GM21737 (cell line): Measurements from ENCODE around the gene RUVBL2.

ENCODE experiments used
- ATAC-seq: cut with Tn5 transposase; IDR thresholded peaks from one replicate; pipeline ENCODE4 v1.9.1; 2021; ENCODE audit warnings: mild to moderate bottlenecking, moderate library complexity; ENCODE audit not compliant: unreplicated experiment

Gene RUVBL2

DNA sequence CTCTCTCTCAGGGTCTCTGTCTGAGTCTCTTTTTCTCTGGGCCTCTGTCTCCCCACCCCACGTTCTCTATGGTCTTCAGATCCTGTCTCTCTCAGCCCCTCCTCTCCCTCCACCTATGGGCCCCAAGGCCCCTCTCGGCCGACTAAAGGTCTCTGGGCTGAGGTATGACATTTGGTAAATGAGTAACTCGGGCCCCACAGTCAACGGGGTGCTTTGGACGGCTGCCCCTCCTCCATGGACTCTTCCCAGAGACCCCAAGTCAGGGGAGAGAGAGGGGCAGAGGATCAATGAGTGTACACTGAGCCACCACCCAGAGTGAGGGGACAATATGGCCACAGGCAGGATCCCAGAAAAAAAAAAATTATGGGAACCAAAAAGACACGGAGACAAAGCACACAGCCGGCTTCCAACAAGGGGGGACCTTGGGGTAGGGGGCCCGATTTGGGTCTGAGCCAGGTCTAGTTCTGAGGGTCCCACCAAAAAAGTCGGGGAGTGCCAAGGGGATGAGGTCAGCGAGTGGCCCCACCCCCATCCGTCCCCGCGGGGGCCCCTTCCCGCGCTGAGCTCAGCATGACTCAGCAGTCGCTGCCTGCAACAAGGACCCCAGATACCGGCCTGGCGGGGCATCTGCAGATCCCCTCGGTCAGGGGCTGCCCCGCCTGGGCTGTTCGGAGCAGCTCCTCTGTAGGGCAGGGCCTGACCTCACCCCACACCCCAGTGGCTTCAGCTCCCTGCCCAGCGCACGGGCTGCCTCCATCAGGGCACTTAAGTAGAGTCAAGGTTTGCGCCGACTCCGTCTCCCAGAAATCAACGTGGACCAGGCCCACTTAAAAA is 30.1 kb upstream of the RUVBL2 start:
- ATAC-seq, result no peak

DNA sequence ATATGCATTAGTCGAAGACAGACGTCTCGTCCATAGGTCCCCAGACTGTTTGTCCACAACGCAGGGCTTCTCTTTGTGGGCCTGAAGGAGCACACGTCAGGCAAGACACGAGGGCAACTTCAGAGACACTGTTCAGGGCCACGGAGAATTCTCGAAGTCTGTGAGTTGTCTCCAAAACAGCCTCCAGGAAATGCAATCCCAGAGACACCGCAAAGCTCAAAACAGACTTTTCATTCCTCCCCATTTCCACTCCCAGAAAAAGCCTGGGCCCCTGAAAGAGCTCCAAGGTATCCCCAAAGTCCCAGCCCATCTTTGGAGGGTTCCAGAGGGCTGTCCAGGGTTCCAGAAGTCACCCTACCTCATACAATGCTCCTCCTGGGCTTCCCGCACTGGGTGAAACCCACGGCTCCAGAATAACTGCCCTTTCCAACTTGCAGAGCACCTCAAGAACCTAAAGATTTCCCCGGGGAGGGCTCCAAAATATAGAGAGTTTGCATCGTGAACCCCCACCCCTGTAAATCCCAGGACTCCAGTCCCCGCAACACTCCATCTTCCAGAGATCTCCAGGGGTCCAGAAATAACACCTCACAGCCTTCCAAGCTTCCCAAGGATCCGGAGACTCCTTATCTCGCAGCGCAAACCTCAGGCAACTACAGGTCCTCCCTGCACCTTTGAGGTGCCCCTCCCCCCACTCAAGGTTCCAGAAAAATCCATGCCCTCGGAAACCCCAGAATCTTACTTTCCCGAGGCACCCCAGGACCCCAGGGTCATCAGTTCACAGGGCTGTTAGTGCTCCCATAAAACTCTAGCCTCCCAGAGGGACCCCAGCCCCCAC is 29.3 kb upstream of the RUVBL2 start:
- ATAC-seq, result no peak

DNA sequence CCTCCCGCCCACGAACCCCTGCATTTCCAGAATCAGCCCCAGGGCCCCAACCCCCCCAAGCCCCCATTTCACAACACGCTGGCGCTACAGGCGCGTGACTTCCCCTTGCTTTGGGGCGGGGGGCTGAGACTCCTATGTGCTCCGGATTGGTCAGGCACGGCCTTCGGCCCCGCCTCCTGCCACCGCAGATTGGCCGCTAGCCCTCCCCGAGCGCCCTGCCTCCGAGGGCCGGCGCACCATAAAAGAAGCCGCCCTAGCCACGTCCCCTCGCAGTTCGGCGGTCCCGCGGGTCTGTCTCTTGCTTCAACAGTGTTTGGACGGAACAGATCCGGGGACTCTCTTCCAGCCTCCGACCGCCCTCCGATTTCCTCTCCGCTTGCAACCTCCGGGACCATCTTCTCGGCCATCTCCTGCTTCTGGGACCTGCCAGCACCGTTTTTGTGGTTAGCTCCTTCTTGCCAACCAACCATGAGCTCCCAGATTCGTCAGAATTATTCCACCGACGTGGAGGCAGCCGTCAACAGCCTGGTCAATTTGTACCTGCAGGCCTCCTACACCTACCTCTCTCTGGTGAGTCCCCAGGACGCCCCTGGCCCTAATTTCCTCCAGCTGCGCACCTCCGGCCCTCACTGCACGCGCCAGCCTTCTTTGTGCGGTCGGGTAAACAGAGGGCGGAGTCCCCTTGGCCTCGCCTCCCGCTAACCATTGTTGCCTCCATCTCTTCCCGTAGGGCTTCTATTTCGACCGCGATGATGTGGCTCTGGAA is 28.5 kb upstream of the RUVBL2 start, which contains the start of gene FTL:
TSS of gene FTL (plus strand) at position 270 of the 766 bp plus-strand sequence. CDS start at position 469, 199 bp downstream.
- ATAC-seq, result peak; percentile 51

DNA sequence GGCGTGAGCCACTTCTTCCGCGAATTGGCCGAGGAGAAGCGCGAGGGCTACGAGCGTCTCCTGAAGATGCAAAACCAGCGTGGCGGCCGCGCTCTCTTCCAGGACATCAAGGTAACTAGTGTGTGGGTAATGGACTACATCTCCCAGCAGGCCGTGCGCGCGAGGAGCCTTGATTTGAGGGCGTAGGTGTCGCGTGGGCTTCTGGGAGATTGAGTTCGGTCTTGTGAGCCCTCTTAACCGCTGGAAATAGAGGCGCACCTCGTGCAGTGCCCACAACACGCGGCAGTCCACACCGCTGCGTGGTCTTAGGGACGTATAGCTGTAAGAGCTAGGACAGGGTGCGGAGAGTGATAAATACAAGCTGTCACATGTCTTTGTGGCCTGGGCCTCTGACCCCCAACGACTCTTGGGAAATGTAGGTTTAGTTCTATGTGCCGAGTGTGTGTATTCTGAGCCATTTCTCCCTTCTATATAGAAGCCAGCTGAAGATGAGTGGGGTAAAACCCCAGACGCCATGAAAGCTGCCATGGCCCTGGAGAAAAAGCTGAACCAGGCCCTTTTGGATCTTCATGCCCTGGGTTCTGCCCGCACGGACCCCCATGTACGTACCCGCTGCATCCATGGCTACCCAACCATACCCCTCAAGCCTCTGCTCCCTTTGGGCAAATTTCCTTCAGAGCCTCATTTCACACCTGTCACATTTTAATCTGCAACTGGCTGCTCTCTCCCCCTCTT is 27.7 kb upstream of the RUVBL2 start:
- no peak for ATAC-seq

DNA sequence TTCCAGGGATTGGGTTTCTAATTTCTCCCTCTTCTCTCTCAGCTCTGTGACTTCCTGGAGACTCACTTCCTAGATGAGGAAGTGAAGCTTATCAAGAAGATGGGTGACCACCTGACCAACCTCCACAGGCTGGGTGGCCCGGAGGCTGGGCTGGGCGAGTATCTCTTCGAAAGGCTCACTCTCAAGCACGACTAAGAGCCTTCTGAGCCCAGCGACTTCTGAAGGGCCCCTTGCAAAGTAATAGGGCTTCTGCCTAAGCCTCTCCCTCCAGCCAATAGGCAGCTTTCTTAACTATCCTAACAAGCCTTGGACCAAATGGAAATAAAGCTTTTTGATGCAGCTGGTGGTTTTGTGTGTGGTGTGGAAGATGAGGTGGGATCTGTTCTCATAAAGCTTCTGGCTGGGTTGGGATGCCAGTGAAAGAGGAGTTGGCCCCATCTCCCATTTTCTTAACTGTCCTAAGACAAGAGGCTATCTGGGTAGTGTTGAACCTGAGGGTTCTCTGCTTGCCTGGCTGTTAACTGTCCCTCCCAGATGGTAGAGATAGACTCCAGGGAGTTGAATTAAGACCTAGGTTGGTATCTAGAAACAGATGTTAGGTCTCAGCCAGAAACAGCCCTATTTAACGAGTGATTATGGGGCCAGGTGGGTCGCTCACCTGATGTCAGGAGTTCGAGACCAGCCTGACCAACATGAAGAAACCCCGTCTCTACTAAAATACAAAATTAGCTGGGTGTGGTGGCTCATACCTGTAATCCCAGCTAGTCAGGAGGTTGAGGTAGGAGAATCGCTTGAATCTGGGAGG is 26.9 kb upstream of the RUVBL2 start:
- ATAC-seq, result no peak

DNA sequence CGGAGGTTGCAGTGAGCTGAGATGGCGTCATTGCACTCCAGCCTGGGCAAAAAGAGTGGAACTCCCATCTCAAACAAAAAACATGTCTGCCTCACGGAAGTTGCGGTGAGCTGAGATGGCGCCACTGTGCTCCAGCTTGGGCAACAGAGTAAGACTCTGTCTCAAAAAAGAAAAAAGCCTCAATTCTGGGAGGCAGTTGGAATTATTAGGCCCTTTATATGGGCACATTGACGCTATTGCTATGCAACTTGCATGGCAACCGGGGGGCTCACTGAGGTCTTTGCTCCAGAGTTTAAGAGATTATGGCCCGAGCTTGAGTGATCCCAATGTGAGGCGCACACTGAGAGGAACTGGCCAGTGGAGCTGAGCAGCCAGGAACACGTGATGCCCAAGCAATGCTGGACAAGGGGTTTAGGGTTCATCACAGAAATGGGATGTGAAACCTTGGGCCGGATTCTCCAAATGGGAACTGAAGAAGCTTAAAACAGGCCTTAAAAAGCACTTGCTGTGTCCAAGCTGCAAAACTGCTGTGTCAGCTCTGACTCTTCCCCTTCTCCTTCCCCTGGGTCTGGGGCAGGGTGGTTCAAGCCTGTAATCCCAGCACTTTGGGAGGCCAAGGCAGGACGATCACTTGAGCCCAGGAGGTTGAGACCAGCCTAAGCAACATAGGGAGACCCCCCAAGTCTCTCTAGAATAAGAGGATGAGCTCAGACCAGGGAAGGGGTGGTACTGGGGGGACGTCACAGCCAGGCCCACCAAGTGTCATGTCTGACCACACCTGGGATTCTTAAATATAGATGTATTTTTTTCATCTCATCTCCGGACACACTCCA is 26.1 kb upstream of the RUVBL2 start:
- no peak for ATAC-seq

DNA sequence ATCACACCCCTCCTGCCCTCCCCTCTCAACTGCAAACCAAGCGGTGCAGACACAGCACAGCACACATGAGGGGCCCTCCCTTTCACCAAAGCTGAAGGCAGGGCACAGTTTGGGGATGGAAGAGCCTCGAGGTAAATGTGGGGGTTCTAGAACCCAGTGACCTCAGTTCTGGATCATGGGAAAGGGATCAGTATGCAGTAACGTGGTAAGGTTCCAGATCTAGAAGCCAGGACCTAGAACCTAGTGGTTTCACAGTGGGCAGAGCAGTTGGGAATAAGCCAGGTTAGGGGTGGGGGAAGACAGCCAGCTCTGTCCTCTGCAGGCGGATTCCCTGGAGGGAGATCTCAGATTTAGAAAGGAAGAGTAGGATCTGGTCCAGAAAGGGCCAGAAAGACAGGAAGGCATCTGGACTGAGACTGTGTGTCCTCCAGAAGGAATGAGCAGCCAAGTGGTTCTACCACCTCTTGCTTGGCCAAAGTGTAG is 25.5 kb upstream of the RUVBL2 start:
- ATAC-seq, result no peak

DNA sequence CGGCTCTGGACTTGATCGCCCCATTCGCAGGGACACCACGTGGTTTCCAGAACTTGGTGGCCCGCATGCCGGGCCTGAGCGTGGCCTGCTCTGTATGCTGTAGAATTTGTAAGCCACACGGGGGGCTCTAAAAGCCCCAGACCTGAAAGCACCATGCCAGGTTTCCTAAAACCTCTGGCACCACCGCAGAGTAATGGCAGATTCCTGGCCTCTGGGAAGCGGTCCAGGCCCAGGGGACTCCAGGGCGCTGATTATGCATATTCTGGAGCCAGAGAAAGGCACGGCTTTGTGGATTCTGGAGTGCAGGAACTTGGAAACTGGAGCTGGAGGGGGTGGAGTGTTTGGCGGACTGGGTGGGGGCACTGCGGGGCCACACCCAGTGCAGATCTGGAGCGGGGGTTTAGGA is 24.9 kb upstream of the RUVBL2 start:
- no peak for ATAC-seq

DNA sequence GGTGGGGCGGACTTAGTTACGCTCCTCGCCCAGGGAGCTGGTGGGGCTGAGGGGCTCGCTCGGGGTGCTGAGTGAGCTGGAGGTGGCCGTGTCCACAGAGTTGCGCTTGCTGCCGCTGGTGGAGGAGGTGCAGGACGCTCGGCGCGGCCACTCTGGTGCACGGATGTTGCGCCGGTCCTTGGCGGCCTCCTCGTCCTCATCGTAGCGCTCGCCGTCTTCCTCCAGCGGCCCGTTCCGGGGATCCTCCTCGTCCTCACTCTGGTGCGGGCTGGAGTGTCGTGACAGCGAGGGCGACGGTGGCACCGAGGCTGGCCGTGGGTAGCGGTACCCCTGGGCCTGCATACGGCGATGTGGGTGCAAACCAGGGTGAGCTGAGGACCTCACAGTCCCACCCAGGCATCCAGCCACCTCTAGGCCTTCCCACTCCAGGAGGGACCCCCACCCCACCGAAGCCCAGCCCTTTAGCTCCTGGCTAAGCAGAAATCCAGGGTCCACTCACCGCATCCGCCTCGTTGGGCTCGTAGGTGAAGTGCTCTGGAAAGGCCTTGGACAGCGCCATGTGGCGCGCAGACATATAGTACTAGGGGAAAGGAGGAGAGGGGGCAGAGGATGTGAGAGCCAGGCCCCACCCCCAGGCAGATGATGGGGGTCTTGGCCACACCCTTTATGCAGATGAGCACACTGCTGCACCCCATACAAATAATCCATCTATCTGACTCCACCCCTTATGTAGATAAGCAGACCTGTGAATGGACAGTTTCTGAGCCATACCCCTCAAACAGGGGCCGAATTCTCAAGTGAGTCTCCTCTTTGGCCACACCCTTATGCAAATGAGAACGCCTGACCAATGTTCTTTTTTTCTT is 24.2 kb upstream of the RUVBL2 start:
- no peak for ATAC-seq

DNA sequence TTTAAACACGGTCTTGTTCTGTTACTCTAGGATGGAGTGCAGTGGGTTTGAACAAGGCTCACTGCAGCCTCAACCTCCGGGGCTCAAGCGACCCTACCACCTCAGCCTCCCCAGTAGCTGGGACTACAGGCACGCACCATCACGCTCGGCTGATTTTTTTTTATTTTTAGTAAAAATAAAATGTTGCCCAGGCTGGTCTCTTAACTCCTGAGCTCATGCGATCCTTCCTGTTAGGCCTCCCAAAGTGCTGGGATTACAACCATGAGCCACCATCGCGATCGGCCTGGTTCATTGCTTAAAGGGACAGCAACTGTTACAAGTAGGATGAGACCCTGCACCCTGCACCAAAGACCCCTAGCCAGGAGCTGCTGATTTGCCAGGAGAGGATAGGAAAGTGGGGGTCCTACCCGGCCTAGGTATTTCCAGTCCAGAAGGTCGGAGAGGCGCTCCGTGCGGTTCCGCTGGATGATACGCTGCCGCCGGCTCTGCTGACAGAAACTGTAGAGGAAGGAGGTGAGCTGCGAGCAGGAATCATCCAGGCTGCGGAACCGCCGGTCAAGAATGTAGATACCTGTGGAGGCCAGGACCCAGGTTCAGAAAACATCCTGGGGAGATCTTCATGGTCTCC is 23.4 kb upstream of the RUVBL2 start:
- ATAC-seq, result no peak

DNA sequence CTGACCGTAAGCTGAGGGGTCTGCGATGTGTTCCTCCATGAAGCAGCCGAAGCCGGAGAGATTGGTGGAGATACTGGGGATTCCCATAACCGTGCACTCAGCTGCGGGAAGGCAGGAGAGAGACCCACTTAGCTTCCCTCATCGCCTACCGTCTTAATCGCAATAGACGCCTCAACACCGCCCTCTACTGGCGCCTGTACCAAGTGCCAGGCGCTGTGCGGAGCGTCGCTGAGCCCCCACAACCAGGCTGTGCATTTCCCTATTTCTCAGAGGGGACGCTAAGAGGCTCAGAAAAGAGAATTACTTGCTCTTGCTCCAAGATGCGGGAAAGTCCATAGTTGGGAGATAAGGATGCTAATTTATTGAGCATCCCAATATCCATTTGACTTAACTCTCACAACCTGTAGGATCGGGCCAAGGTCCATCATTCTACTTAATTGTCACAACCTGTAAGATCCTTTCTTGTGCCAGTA is 22.7 kb upstream of the RUVBL2 start:
- ATAC-seq, result no peak

DNA sequence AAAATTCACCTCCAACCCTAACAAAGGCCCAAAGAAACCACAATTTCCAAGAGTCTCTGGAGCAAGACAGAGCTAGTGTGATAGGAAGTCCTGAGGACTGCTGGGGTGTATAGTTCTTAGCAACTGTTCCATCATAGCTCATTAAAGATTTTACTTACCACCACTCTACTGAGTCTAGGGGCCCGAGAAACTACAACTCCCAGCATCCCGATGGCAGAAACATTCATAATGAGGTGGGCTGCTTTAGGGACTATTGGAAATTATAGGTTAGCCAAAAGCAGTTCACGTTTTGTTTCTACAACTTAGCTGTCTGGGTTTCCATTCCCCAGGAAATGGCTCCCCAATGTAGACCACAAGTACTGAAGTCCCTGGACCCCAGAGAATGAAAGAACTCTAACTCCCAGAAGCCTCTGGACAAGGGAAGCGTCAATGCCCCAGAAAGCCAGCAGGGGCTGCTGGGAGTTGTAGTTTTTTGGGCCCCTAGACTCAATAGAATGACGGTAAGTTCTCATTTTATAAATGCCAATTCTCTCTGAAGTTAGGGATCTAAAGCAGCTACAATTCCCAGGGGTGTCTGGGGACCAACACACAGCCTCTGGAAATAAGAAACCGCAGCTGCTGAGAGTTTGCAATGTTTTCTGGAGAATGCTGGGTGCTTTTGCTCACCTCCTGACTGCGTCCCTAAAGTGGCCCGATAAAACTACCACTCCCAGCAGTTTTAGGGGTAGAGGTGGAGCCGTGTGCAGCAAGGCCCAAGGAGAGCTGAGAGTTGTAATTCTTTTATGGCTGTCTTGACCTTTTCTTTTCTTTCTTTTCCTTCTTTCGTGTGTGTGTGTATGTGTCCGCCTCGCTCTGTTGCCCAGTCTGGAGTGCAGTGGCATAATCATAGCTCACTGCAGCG is 17.5 kb upstream of the RUVBL2 start:
- ATAC-seq, result no peak

DNA sequence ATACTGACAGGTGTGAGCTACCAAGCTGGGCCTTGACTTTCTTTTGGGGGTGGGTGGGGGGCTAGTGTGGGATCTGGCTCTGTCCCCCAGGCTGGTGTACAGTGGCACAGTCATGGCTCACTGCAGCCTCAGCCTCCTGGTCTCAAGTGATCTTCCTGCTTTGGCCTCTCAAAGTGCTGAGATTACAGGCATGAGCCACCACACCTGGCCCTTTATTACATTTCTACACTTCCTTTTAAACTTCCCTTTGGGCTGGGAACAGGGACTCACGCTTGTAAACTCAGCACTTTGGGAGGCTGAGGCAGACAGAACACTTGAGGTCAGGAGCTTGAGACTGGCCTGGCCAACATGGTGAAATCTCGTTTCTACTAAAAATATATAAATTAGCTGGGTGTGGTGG is 16.6 kb upstream of the RUVBL2 start:
- no peak for ATAC-seq

DNA sequence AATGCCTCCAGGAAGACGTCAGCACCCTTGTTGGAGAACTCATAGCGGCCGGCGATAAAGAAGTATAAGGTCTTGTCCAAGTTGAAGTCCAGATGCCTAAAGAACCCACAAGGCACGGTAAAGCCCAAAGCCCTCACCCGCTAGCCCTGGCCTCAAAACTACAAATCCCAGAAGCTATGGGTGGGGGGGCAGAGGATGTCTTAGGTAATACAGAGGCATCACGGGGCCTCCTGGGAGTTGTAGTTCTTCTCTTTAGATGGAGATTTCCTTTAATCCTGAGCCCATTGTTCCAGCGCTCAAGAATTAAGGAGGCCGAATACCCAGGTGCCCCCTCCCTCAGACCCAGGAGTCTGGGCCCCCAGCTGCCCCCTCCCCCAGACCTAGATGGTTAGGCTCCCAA is 11.4 kb upstream of the RUVBL2 start:
- ATAC-seq, result no peak

DNA sequence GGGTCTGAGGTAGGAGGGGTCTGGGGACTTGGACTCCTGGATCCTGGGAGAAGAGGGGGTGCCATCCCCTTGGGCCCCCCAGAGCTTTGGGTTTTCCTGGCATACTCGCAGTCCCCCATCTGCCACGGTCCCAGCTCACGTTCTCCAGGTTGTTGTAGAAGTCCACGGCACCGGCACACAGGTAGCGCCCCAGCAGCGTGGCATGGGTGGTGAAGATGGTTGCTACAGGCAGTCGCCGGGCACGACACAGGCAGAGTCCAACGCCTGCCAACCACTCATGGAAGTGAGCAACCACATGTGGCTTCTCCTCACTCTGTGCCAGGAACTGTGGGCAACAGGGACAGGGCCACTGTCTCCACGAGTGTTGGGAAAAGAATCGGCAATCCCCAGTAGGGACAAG is 8.0 kb upstream of the RUVBL2 start:
- no peak for ATAC-seq

DNA sequence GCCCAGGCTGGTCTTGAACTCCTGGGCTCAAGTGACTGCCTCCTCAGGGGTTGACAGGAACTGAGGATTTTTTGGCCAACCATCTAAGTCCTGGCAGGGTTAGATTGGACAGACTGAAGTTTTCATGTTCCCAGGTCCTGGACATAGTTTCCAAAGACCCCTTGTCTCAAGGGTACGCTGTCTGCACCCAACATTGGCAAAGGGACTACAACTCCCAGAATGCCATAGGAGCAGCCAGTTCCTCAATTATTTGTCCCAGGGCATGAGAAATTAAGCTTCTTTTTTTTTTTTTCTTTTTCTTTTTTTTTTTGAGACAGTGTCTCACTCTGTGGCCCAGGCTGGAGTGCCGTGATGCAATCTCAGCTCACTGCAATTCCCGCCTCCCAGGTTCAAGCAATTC is 7.5 kb upstream of the RUVBL2 start:
- ATAC-seq, result no peak
